ENCODE measurements around the gene OR2A12. TPM values are rescaled to one million over a fixed set of nuclear protein-coding genes. Genes with fewer than 3 reads are reported as not detected.

The OR2A12 gene
- total RNA-seq, 6 experiments from 2014 or later: not detected

DNA sequence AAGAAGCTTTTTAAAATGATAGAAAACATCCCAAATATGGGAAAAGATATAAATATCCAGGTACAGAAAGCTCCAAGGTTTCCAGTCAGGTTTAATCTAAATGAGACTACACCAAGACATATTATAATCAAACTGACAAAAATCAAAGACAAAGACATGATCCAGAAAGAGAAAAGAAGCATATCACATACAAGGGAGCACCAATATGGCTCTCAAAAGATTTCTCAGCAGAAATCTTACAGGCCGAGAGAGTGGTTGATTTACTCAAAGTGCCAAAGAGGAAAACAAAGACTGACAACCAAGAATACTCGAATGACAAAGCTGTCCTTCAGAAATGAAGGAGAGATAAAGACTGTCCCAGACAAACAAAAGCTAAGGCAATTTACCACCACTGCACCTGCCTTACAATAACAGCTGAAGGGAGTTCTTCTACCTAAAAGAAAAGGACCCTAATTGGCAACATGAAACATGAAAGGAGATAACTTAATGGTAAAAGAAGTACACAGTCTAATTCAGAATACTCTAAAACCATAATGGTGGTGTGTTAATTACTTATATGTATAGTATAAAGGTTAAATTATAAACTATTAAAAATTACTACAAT, 62.2 kb downstream of the OR2A12 start:
- WGBS (ENCODE audit: insufficient coverage, low coverage, low lambda C conversion rate, missing lambda C conversion rate): 70% methylated on average over 2 of the region's 2 CpGs
- DNase-seq (no peak), ATAC-seq (no peak)
- peaks cover 0 to 3% (median 0%) of the 10 kb centered on the region in 4 donors for H3K4me1 ChIP-seq
- TF ChIP-seq POLR2A (IDR thresholded peaks at IDR 0.05): no peak
- TF ChIP-seq, protein P1, sequence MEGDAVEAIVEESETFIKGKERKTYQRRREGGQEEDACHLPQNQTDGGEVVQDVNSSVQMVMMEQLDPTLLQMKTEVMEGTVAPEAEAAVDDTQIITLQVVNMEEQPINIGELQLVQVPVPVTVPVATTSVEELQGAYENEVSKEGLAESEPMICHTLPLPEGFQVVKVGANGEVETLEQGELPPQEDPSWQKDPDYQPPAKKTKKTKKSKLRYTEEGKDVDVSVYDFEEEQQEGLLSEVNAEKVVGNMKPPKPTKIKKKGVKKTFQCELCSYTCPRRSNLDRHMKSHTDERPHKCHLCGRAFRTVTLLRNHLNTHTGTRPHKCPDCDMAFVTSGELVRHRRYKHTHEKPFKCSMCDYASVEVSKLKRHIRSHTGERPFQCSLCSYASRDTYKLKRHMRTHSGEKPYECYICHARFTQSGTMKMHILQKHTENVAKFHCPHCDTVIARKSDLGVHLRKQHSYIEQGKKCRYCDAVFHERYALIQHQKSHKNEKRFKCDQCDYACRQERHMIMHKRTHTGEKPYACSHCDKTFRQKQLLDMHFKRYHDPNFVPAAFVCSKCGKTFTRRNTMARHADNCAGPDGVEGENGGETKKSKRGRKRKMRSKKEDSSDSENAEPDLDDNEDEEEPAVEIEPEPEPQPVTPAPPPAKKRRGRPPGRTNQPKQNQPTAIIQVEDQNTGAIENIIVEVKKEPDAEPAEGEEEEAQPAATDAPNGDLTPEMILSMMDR (IDR thresholded peaks at IDR 0.05): no peak
- no peak overlapping the region for H3K4me3 ChIP-seq
- H3K27ac ChIP-seq: no peak overlapping the region
- H3K36me3 ChIP-seq: no peaks in the 10 kb centered on the region
- intact Hi-C loops (cut with DNase I): no loop called here
- peaks cover 0 to 9% (median 0%) of the 10 kb centered on the region in 4 donors for H3K9me3 ChIP-seq
- H3K27me3 ChIP-seq: no peaks in the 10 kb centered on the region

Small RNAs within 50 kb of the gene (small RNA-seq; reads per million reads assigned to genes)
- 0 reads per million in 2 experiments for gene OR2A41P

Other genes with a start within 250 kb of the OR2A12 start
- 10 to 100 TPM; 31.6 to 52.9 (median 45.8) TPM for gene TCAF1, start 184.1 kb upstream of the OR2A12 start, total RNA-seq
- gene OR2F2, start 151.0 kb upstream of the OR2A12 start, total RNA-seq: not detected
- gene OR2F1, start 131.4 kb upstream of the OR2A12 start, total RNA-seq: not detected
- not detected for gene OR6B1, start 86.0 kb upstream of the OR2A12 start, total RNA-seq
- not detected for gene OR2A5, start 37.3 kb upstream of the OR2A12 start, total RNA-seq
- gene OR2A25, start 16.5 kb upstream of the OR2A12 start, total RNA-seq: not detected
- not detected for gene OR2A2, start 23.3 kb downstream of the OR2A12 start, total RNA-seq
- not detected for gene OR2A14, start 36.9 kb downstream of the OR2A12 start, total RNA-seq
- gene CTAGE4, start 97.2 kb downstream of the OR2A12 start, total RNA-seq: 1 to 10 TPM; 2.1 to 4.5 (median 3.5) TPM
- 10 to 100 TPM in 1 of 6 experiments, 1 to 10 TPM in 5; 3.6 to 10.8 (median 5.8) TPM for gene ARHGEF35, start 109.6 kb downstream of the OR2A12 start, total RNA-seq
- gene OR2A42, start 153.3 kb downstream of the OR2A12 start, total RNA-seq: not detected
- 1 to 10 TPM; 1.5 to 5.6 (median 3.5) TPM for gene OR2A7, start 178.5 kb downstream of the OR2A12 start, total RNA-seq
- gene CTAGE8, start 183.0 kb downstream of the OR2A12 start, total RNA-seq: 1 to 10 TPM in 2 of 6 experiments, under 1 TPM in 4; 0.53 to 1.3 (median 0.71) TPM
- gene OR2A1, start 226.1 kb downstream of the OR2A12 start, total RNA-seq: under 1 TPM in 1 of 6 experiments, not detected in 5; 0.09 TPM